Stimulated activated CD8-positive, alpha-beta memory T cell treated with anti-CD3 and anti-CD28 coated beads, Interleukin-4, amount 100 ng/mL, for 1 hour (primary cell): ENCODE measurements around the gene CFAP299.

ENCODE experiments used
- DNase-seq, 2 donors: peaks; one replicate each; pipeline ENCODE4 v3.0.0-alpha.2; 2020; ENCODE audit warnings: low read depth in 2 of 2, low spot score in 1 of 2

Gene CFAP299

GRCh38 chr4:81007417-81007816 is 671.9 kb downstream of the CFAP299 start:
- DNase-seq = no peak
